ENCODE data around the gene DTYMK. TPM values are rescaled to one million over a fixed set of nuclear protein-coding genes. Genes with fewer than 3 reads are reported as not detected.

Gene DTYMK
- total and polyA plus RNA-seq, 10 of the 15 experiments (the other 5 are each of a cell fraction or from before 2014, with no cell fraction given): 7.0 to 220 (median 59.3) TPM

GRCh38 chr2:241637018-241637794, 49.4 kb downstream of the DTYMK start, which contains the start of the genes ATG4B and THAP4:
Gene ATG4B (plus strand): TSS chr2:241637693. CDS start chr2:241637715, 22 bp downstream.
Gene THAP4 (minus strand): TSS chr2:241637158. CDS start chr2:241637017, 141 bp downstream.
- H3K4me1 ChIP-seq (ENCODE audit: control insufficient read depth, insufficient read depth, low read length): peaks cover 11% of the 10 kb centered on the region
- peaks cover 12 to 17% of the 10 kb centered on the region in 2 experiments; a peak in 3 of 4 replicates for H3K36me3 ChIP-seq (ENCODE audit: control insufficient read depth in 2 of 2, insufficient read depth in 2 of 2, low read length in 1 of 2)
- WGBS (ENCODE audit: insufficient coverage, insufficient replicate concordance, low lambda C conversion rate, missing lambda C conversion rate): 2% methylated on average over 80 of the region's 123 CpGs
- H3K4me3 ChIP-seq: peak within 1 kb of the TSS; percentile 84
- ChIA-PET CTCF (interaction anchor here (1.0 to 1.6 kb wide), 2 partner anchors 12 to 50 kb away, joined by 3 to 4 read pairs; partner anchors contain the start of gene DTYMK), POLR2A (interaction anchor here (0.5 to 0.6 kb wide), 2 partner anchors 150 to 207 kb away, joined by 3 read pairs; no protein-coding TSS in a partner anchor), RAD21 (ENCODE audit: unreplicated experiment) (no interaction called here), SMC1A (ENCODE audit: uncharacterized antibody, unreplicated experiment) (interaction anchor here (1.2 kb wide), 1 partner anchor 20 kb away, joined by 3 read pairs; no protein-coding TSS in a partner anchor)
- no TSS peak for BruUV-seq (replicated peaks)
- intact Hi-C loops (cut with micrococcal nuclease; ENCODE audit: unreplicated experiment) (no loop called here), in situ Hi-C loops (cut with MboI) (no loop called here)
- peak within 1 kb of the TSS; percentile 98 for H3K27ac ChIP-seq (ENCODE audit: control insufficient read depth, insufficient read depth)
- H3K9ac ChIP-seq (ENCODE audit: control insufficient read depth, insufficient read depth, low read length): peak within 1 kb of the TSS; percentile 88
- H3K9me3 ChIP-seq (replicated peaks; ENCODE audit: control insufficient read depth, insufficient read depth, low read length): no peaks in the 10 kb centered on the region; the same call in 1 of the 3 replicates
- FAIRE-seq (no peak), DNase-seq (ENCODE audit: low read depth, low spot score) (peak; percentile 44), ATAC-seq (peak; percentile 84)
- H3K4me2 ChIP-seq (ENCODE audit: control insufficient read depth, insufficient read depth): peak within 1 kb of the TSS; percentile 97
- no peaks in the 10 kb centered on the region for H4K20me1 ChIP-seq (ENCODE audit: control insufficient read depth, insufficient read depth)
- H3K27me3 ChIP-seq (replicated peaks in 1 of 2; ENCODE audit: control insufficient read depth in 2 of 2, insufficient read depth in 2 of 2, low read length in 1 of 2): no peaks in the 10 kb centered on the region
- peak within 1 kb of the TSS; percentile 93 for H2AFZ ChIP-seq (ENCODE audit: control insufficient read depth, low read depth, low read length)
- H3K79me2 ChIP-seq (ENCODE audit: control insufficient read depth, insufficient read depth, low read length): peaks cover 72% of the 10 kb centered on the region
- TF ChIP-seq ZBTB40 (IDR thresholded peaks at IDR 0.05; ENCODE audit: borderline replicate concordance) (peak; percentile 45; the same call in 1 of the 2 replicates), MEF2A (IDR thresholded peaks at IDR 0.05; ENCODE audit: insufficient read depth, low read depth, low read length) (no peak), ATF7 (IDR thresholded peaks at IDR 0.05; ENCODE audit: low read depth) (no peak), CBX3 (IDR thresholded peaks at IDR 0.05; ENCODE audit: borderline replicate concordance, low read depth) (no peak), JUNB (IDR thresholded peaks at IDR 0.05) (no peak), HDAC2 (IDR thresholded peaks at IDR 0.05) (no peak), ZNF24 (IDR thresholded peaks at IDR 0.05) (no peak), SPI1 (IDR thresholded peaks at IDR 0.05; ENCODE audit: borderline replicate concordance, insufficient read depth, low read depth, low read length) (no peak), ZNF592 (IDR thresholded peaks at IDR 0.05) (0 out of 2 replicates have a peak, but pooled peaks have one; percentile 46), FOXK2 (IDR thresholded peaks at IDR 0.05) (no peak), E4F1 (IDR thresholded peaks at IDR 0.05; ENCODE audit: borderline replicate concordance, partially characterized antibody) (peak; percentile 91), MYB (IDR thresholded peaks at IDR 0.05; ENCODE audit: borderline replicate concordance, low read depth, low read length) (no peak)

Measured in GM12878 (cell line).